ENCODE data around the gene TIMP2.

- TF ChIP-seq CTCF (conservative IDR thresholded peaks at IDR 0.05) (no peak), EZH2 (IDR thresholded peaks at IDR 0.05; ENCODE audit: low read depth) (no peak)
Observed at GRCh38 chr17:78924481-78925151, 571 bp downstream of the TIMP2 start.
